RWPE2 (cell line): Measurements from ENCODE around the gene TMOD3.
A peak's percentile ranks its signal among the peaks of the same experiment; 100 is the strongest.
"Not testable (repeated sequence)": the region's sequence is repeated elsewhere in the genome, so short reads cannot be mapped to it uniquely, and the experiment has no call there.

Source experiments
- ATAC-seq: fragments of 200-7000 bp; cut with Tn5 transposase; 3 replicates; pipeline ENCODE4 v1.9.1; 2021; ENCODE audit warnings: low read depth
- DNase-seq: peaks from one replicate; pipeline ENCODE4 v3.0.0-alpha.2; 2020; ENCODE audit warnings: low spot score
- H3K27ac ChIP-seq: fragments of 450-650 bp; 2 replicates; pipeline ENCODE4 v1.5.1; 2017; ENCODE audit warnings: mild to moderate bottlenecking; ENCODE audit not compliant: poor library complexity, severe bottlenecking
- H3K27me3 ChIP-seq: fragments of 250-450 bp; sonication (Bioruptor Pico); 2 replicates; pipeline ENCODE4 v1.5.1; 2021; ENCODE audit warnings: mild to moderate bottlenecking, moderate library complexity; ENCODE audit not compliant: insufficient read depth, poor library complexity, severe bottlenecking
- H3K36me3 ChIP-seq: fragments of 250-450 bp; sonication (Bioruptor Pico); 2 replicates; pipeline ENCODE4 v1.5.1; 2020; ENCODE audit warnings: low read depth, mild to moderate bottlenecking, moderate library complexity
- H3K4me1 ChIP-seq: fragments of 250-450 bp; sonication (Bioruptor Pico); 2 replicates; pipeline ENCODE4 v1.5.1; 2021; ENCODE audit warnings: mild to moderate bottlenecking, moderate library complexity; ENCODE audit not compliant: insufficient read depth, poor library complexity, severe bottlenecking
- H3K4me3 ChIP-seq: fragments of 250-450 bp; sonication (Bioruptor Pico); 2 replicates; pipeline ENCODE4 v1.5.1; 2021; ENCODE audit warnings: mild to moderate bottlenecking, moderate library complexity; ENCODE audit not compliant: severe bottlenecking
- H3K9me3 ChIP-seq: fragments of 250-450 bp; sonication (Bioruptor Pico); 2 replicates; pipeline ENCODE4 v1.5.1; 2021; ENCODE audit warnings: mild to moderate bottlenecking, moderate library complexity; ENCODE audit not compliant: severe bottlenecking
- TF ChIP-seq, protein P1 (sequence below): fragments of 450-650 bp; IDR thresholded peaks from one replicate; pipeline ENCODE4 v1.5.1; 2017; ENCODE audit warnings: mild to moderate bottlenecking, moderate library complexity; ENCODE audit not compliant: poor library complexity, severe bottlenecking

TMOD3 gene

DNA sequence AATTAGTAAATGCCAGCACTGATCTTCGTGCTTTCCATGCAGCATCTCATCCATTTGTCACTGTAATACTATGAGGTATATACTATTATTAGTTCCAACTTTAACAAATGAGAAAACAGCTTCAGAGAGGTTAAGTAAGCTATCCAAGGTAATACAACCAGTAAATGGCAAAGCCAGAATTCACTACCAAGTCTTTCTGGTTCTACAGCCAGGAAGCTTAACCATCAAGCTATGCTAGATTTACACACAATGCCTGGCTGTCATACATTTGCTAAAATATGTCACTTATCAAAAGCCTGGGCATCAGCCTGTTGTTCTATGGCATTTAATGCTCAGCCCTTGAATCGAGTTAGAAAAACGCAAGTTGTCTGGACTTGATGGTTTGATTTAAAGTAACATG, 45.5 kb upstream of the TMOD3 start:
- no peak overlapping the region for H3K27ac ChIP-seq
- peaks cover 5% of the 10 kb centered on the region for H3K4me1 ChIP-seq
- H3K4me3 ChIP-seq: no peak overlapping the region
- ATAC-seq (no peak), DNase-seq (no peak)
- H3K36me3 ChIP-seq: 0 out of 2 replicates have a peak, but pooled peaks cover 3% of the 10 kb centered on the region
- TF ChIP-seq, protein P1, sequence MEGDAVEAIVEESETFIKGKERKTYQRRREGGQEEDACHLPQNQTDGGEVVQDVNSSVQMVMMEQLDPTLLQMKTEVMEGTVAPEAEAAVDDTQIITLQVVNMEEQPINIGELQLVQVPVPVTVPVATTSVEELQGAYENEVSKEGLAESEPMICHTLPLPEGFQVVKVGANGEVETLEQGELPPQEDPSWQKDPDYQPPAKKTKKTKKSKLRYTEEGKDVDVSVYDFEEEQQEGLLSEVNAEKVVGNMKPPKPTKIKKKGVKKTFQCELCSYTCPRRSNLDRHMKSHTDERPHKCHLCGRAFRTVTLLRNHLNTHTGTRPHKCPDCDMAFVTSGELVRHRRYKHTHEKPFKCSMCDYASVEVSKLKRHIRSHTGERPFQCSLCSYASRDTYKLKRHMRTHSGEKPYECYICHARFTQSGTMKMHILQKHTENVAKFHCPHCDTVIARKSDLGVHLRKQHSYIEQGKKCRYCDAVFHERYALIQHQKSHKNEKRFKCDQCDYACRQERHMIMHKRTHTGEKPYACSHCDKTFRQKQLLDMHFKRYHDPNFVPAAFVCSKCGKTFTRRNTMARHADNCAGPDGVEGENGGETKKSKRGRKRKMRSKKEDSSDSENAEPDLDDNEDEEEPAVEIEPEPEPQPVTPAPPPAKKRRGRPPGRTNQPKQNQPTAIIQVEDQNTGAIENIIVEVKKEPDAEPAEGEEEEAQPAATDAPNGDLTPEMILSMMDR: no peak
- no peaks in the 10 kb centered on the region for H3K9me3 ChIP-seq
- H3K27me3 ChIP-seq: no peaks in the 10 kb centered on the region

- not testable (repeated sequence) for H3K4me3 ChIP-seq, H3K36me3 ChIP-seq, H3K27ac ChIP-seq, H3K4me1 ChIP-seq, H3K9me3 ChIP-seq, H3K27me3 ChIP-seq
- ATAC-seq (peak; percentile 92), DNase-seq (peak; percentile 88)
- TF ChIP-seq, protein P1: peak; percentile 33
Observed at GRCh38 chr15:51787130-51787529, 42.3 kb upstream of the TMOD3 start.

- not testable (repeated sequence) for ATAC-seq, H3K4me3 ChIP-seq, H3K27ac ChIP-seq
Observed at GRCh38 chr15:51792474-51792873, 37.0 kb upstream of the TMOD3 start.

DNA sequence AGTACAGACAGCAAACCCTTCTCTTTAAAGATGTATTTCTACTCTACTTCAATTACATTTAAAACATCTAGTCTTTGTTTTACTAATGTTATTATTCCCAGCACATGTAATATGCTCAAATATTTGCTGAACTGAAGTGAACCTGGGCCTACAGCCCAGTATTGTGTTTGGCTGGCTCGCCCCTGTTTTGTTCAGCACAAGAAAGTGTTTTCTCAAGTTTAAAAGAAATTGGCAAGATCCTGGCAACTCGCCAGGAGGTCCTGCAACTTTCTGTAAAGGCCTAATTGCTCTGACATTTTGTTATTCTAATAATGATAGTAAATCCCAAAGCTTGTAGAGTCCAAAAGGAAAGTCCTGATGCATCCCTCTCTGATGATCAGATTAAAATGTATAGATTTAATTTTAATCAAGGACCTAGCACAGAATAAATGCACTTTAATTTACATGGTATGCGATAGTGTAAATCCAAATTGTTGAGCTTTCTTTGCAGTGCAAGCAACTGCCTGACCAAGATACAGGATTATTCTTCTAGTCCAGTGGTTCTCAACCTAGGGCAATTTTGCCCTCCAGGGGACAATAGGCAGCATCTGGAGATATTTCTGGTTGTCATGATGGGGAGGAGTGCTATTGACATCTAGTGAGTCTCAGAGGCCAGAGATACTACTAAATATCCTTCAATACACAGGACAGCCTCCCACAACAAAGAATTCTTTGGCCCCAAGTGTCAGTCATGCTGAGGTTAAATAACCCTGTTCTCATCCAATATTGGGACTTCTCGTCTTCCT, 35.7 kb upstream of the TMOD3 start:
- DNase-seq (no peak), ATAC-seq (no peak)
- Histone ChIP-seq H3K36me3 (no peaks in the 10 kb centered on the region), H3K27me3 (no peaks in the 10 kb centered on the region), H3K4me1 (no peaks in the 10 kb centered on the region), H3K27ac (no peak overlapping the region), H3K4me3 (no peak overlapping the region), H3K9me3 (no peaks in the 10 kb centered on the region)
- TF ChIP-seq, protein P1: no peak

More at GRCh38 chr15:51792474-51792873, 37.0 kb upstream of the TMOD3 start:
- H3K27me3 ChIP-seq, DNase-seq, H3K36me3 ChIP-seq, H3K9me3 ChIP-seq, H3K4me1 ChIP-seq: not testable (repeated sequence)

- Histone ChIP-seq H3K4me1 (peaks cover 11% of the 10 kb centered on the region), H3K27ac (no peak overlapping the region), H3K4me3 (no peak overlapping the region), H3K36me3 (no peaks in the 10 kb centered on the region), H3K9me3 (no peaks in the 10 kb centered on the region), H3K27me3 (no peaks in the 10 kb centered on the region)
- DNase-seq (no peak), ATAC-seq (0 out of 3 replicates have a peak, but pooled peaks have one; percentile 7)
- TF ChIP-seq, protein P1: no peak
Observed at GRCh38 chr15:51796847-51797401, 32.5 kb upstream of the TMOD3 start.
